ENCODE measurements around the gene DOCK3. TPM values are rescaled to one million over a fixed set of nuclear protein-coding genes. Genes with fewer than 3 reads are reported as not detected.
"Not testable (repeated sequence)": the region's sequence is repeated elsewhere in the genome, so short reads cannot be mapped to it uniquely, and the experiment has no call there.

The DOCK3 gene
- total RNA-seq, 1 donor from 2014 or later, result under 0.01 TPM

- H3K36me3 ChIP-seq (ENCODE audit: control insufficient read depth, insufficient read depth, low read length), result no peaks in the 10 kb centered on the region
- TF ChIP-seq CTCF (IDR thresholded peaks at IDR 0.05; ENCODE audit: insufficient read depth, low read length, severe bottlenecking), result no peak
- DNase-seq (ENCODE audit: low read depth), result no peak
- no peak overlapping the region for H3K4me3 ChIP-seq (ENCODE audit: low read depth, low read length)
- no peak for FAIRE-seq
- no peaks in the 10 kb centered on the region for H3K27me3 ChIP-seq (ENCODE audit: control insufficient read depth, insufficient read depth, low read length)
Observed at GRCh38 chr3:50890688-50891344, 216.1 kb downstream of the DOCK3 start.

GRCh38 chr3:50901097-50901496 is 226.4 kb downstream of the DOCK3 start:
- FAIRE-seq; H3K4me3 ChIP-seq (ENCODE audit: low read depth, low read length): not testable (repeated sequence)
- DNase-seq (ENCODE audit: low read depth), result peak; percentile 9

GRCh38 chr3:50912746-50913145 is 238.0 kb downstream of the DOCK3 start:
- Histone ChIP-seq H3K36me3 (ENCODE audit: control insufficient read depth, insufficient read depth, low read length) (no peaks in the 10 kb centered on the region), H3K4me3 (ENCODE audit: low read depth, low read length) (no peak overlapping the region), H3K27me3 (ENCODE audit: control insufficient read depth, insufficient read depth, low read length) (no peaks in the 10 kb centered on the region)
- no peak for FAIRE-seq
- no peak for TF ChIP-seq CTCF (IDR thresholded peaks at IDR 0.05; ENCODE audit: insufficient read depth, low read length, severe bottlenecking)
- no peak for DNase-seq (ENCODE audit: low read depth)

More at GRCh38 chr3:50901097-50901496, 226.4 kb downstream of the DOCK3 start:
- not testable (repeated sequence) for H3K27me3 ChIP-seq (ENCODE audit: control insufficient read depth, insufficient read depth, low read length); H3K36me3 ChIP-seq (ENCODE audit: control insufficient read depth, insufficient read depth, low read length)

- Histone ChIP-seq H3K4me3 (ENCODE audit: low read depth, low read length) (no peak overlapping the region), H3K27me3 (ENCODE audit: control insufficient read depth, insufficient read depth, low read length) (no peaks in the 10 kb centered on the region), H3K36me3 (ENCODE audit: control insufficient read depth, insufficient read depth, low read length) (no peaks in the 10 kb centered on the region)
- TF ChIP-seq CTCF (IDR thresholded peaks at IDR 0.05; ENCODE audit: insufficient read depth, low read length, severe bottlenecking), result no peak
- peak; percentile 86 for FAIRE-seq
- DNase-seq (ENCODE audit: low read depth), result peak; percentile 12
Observed at GRCh38 chr3:50913260-50913659, 238.5 kb downstream of the DOCK3 start.

- not testable (repeated sequence) for H3K36me3 ChIP-seq (ENCODE audit: control insufficient read depth, insufficient read depth, low read length); H3K4me3 ChIP-seq (ENCODE audit: low read depth, low read length); DNase-seq (ENCODE audit: low read depth); H3K27me3 ChIP-seq (ENCODE audit: control insufficient read depth, insufficient read depth, low read length); FAIRE-seq
Observed at GRCh38 chr3:50922071-50922470, 247.3 kb downstream of the DOCK3 start.

- H3K27me3 ChIP-seq (ENCODE audit: control insufficient read depth, insufficient read depth, low read length), result no peaks in the 10 kb centered on the region
- H3K4me3 ChIP-seq (ENCODE audit: low read depth, low read length), result no peak overlapping the region
- no peak for TF ChIP-seq CTCF (IDR thresholded peaks at IDR 0.05; ENCODE audit: insufficient read depth, low read length, severe bottlenecking)
- FAIRE-seq (no peak), DNase-seq (ENCODE audit: low read depth) (no peak)
- H3K36me3 ChIP-seq (ENCODE audit: control insufficient read depth, insufficient read depth, low read length), result no peaks in the 10 kb centered on the region
Observed at GRCh38 chr3:50923955-50924354, 249.2 kb downstream of the DOCK3 start.

GRCh38 chr3:50924638-50925037 is 249.9 kb downstream of the DOCK3 start:
- H3K4me3 ChIP-seq (ENCODE audit: low read depth, low read length), result no peak overlapping the region
- H3K36me3 ChIP-seq (ENCODE audit: control insufficient read depth, insufficient read depth, low read length), result no peaks in the 10 kb centered on the region
- H3K27me3 ChIP-seq (ENCODE audit: control insufficient read depth, insufficient read depth, low read length), result no peaks in the 10 kb centered on the region
- DNase-seq (ENCODE audit: low read depth) (no peak), FAIRE-seq (no peak)
- no peak for TF ChIP-seq CTCF (IDR thresholded peaks at IDR 0.05; ENCODE audit: insufficient read depth, low read length, severe bottlenecking)

All from bronchial epithelial cell (primary cell).